CD4-positive, alpha-beta T cell treated with Interleukin-4 for 4 hours (primary cell): ENCODE data around the gene AGPAT4.

Experiments used
- DNase-seq: peaks from one replicate; pipeline ENCODE4 v3.0.0-alpha.2; 2020

AGPAT4 gene

GRCh38 chr6:161101517-161101916 is 172.3 kb downstream of the AGPAT4 start:
- DNase-seq, result no peak

DNA sequence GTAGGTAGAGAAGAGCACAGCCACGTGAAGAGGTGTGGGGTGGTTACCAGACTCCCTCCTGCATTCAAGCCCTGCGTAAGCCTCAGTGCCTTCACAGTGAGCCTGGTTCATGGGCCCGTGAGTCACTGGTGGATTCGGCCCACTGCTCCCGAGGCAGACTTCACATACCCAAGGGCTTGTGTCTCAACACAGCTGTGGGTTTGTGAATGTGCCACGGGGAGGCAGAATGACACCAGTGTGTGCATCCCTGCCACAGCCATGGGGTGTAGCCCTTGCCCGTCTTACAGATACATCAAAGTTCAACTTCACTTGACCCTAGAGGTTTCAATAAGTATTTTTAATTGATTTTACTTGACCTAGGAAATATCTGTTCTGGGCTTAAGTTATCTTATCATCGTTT is 173.8 kb downstream of the AGPAT4 start:
- no peak for DNase-seq

- no peak for DNase-seq
Observed at GRCh38 chr6:161095916-161096315, 177.9 kb downstream of the AGPAT4 start.

DNA sequence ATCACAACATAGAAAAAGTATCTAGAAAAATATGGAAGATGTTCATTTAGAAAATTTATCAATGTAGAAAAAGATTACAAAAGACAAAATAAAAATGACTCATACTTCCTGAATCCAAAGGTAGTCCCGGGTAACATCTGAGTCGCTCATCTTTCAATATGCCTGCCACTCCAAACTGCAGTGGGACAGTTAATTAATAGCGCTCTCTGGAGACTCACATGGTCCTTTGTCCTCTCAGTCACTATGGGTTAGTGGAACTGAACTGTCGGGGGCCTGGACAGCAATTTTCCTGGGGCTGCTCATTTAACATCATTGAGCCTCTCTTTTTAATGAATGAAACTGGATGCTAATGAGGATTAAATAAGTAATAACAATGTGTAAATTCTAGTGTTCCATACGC is 178.9 kb downstream of the AGPAT4 start:
- no peak for DNase-seq

DNA sequence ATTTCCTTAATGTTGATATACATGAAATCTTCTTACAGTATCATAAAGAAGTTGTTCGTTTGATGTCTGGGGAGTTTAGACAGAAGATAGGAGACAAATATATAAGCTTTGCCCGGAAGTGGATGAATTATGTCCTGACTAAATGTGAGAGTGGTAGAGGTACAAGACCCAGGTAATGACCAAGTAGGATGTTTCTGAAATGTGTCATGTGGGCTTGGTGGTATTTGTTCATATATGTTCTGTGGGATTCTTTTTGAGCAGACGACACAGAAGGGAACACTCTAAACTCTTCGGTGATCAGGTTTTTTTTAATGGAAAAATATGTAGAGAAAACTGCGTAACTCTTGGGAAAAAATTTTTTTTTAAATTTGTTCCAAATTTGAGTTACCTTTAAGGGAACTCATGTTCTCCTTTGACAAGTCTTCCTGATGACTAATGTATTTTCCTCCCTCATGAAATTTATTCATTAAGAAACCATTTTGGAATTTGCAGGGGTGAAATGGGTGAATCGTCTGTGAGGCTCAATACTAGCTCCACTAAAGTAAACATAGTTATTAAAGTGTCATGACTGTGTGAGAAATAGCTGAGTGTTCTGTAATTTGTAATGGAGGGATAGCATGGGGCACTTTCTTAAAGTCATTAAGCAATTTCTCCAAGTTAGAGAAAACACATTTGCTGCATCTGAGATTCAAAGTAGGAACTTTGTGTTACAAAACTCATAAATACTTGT is 181.7 kb downstream of the AGPAT4 start:
- DNase-seq, result no peak

DNA sequence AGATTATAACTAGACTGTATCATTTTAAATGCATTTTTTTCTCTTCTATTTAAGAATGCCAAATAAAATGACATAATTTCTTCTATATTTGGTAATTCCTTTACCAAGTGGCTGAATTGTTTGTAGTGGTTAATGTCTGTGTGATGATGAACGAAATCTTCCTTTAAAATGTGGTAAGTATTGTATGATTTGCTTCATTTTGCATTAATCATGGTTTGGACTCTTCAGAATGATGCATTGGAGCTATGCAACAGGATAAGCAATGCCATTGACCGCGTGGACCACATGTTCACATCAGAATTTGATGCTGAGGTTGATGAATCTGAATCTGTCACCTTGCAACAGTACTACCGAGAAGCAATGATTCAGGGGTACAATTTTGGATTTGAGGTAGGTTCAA is 182.7 kb downstream of the AGPAT4 start:
- DNase-seq, result no peak

DNA sequence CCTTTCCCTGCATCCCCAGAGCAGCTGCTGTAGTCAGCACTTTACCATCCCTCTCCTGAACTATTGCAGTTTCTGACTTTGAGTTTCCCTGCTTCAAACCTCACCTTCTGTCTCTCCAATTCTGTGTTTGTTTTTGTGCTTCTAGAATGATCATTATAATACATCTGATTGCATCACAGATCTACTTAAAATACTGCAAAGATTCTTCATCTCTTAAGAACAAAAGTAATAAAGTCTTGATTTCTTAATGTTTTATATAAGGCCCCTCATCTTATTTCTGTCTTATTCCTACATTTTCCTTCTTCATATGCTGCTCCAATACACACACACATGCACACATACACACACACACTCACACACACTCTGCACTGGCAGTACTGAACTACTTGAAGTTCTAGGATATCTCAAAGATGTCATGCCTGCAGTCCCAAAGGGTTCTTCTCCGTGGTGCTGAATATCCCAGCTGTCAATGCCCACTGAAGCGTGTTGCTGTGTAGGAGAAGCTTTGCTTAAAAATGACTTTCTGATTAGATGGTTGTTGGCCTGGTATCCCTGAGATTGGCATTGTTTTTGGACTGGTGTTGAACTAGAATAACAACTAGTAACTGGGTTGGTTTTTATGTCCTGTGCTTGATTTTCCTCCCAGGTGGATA is 185.1 kb downstream of the AGPAT4 start:
- no peak for DNase-seq

DNA sequence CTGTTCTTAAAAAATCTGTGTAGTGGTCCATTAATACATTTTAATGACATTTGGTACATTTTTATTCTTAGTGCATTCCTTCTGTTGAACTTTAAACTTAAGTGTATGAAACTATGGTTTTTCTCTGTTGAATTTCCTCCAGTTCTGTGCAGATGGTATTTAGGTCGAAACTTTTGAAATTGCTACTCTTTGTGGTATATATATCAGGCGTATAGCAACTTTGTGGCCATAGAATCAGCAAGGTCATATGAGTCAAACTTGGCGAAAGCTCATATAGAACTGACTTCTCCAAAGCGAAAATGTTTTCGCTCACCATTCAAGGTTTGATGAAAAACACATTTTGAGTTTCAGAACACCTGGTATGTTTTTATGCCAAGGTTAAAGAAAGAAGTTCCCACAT is 188.6 kb downstream of the AGPAT4 start:
- no peak for DNase-seq

DNA sequence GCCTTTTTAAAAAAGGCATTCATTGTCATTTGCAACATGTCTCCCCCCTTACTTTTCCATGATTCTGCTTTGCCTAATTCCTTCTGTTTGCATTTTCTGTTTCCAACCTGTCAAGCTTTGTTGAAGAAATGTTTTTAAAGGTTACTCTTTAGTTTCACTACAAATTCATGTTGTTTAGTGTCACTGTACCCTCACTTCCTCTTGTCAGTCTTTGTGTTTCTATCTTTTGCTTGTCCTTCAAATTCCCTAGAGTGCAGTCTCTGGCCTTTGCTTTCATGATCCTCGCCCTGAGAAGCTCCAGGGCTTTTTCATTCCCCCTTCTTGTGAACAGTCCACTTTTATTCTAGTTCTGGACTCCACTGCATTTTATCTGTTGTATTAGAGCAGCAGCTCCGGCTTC is 191.6 kb downstream of the AGPAT4 start:
- no peak for DNase-seq

DNA sequence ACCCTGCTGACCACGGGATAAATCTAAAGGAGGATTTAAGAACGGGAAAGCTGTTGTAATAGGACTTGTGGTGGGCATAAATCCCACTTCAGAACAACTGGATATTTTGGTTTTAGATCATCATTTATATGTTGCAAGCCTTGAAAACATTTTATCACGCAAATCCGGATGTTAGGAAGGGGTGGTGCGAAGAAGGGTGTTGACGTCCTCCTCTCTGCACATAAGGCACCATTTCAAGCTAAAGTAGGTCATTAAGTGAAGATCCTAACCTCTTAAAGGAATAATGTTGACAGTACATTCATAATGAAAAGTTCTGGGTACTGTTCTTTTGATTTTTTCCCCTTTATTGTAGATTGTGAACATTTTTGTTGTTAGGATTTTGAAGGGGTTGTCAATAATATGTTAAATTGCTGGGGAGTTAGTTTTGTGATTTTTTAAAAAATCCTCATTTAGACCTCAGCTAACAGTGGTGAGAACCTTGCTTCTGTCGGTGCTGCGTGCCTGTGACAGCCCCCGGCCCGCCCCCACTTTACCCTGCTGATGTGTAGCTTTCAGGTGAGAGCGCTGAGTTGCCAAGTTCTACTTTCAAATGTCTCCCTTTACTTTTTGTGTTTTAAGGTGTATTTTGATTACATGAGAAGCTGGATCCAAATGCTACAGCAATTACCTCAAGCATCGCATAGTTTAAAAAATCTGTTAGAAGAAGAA is 193.4 kb downstream of the AGPAT4 start:
- peak; percentile 36 for DNase-seq
